GM12878 (cell line): ENCODE measurements around the gene H1-8. TPM values are rescaled to one million over a fixed set of nuclear protein-coding genes. Genes with fewer than 3 reads are reported as not detected.

ENCODE experiments used
- ATAC-seq: fragments of 200-7000 bp; cut with Tn5 transposase; 3 replicates; pipeline ENCODE4 v1.9.1; 2020; ENCODE audit warnings: mild to moderate bottlenecking, moderate library complexity
- BruUV-seq: library from RNA; stranded (reverse); fragments of 400-500 nt; replicated peaks from 2 replicates; lab custom pipeline; 2021; lab: Mats Ljungman, UMichigan
- CTCF ChIA-PET: fragments of 300-600 bp; sonication (Branson Sonifier 250); formaldehyde crosslinking; extraction: SDS; loops from one replicate; lab custom pipeline; 2021; ENCODE audit warnings: inconsistent platforms; lab: Yijun Ruan, JAX
- POLR2A ChIA-PET: fragments of 350-600 bp; formaldehyde crosslinking; extraction: SDS; loops from one replicate; lab custom pipeline; 2021; ENCODE audit warnings: inconsistent platforms; lab: Charles Lee
- RAD21 ChIA-PET: fragments of 300-600 bp; sonication (Branson Sonifier 250); formaldehyde crosslinking; loops from one replicate; lab custom pipeline; 2023; ENCODE audit warnings: antibody characterized with exemption; ENCODE audit not compliant: unreplicated experiment; lab: Charles Lee
- SMC1A ChIA-PET: fragments of 300-600 bp; sonication (Branson Sonifier 250); formaldehyde crosslinking; loops from one replicate; lab custom pipeline; 2023; ENCODE audit not compliant: unreplicated experiment, uncharacterized antibody; lab: Charles Lee
- DNase-seq: peaks from one replicate; pipeline ENCODE4 v3.0.0-alpha.2; 2011; ENCODE audit warnings: low read depth, low spot score
- FAIRE-seq: peaks from 3 replicates; lab custom pipeline; 2011; peaks lifted over from hg19 to GRCh38; lab: Jason Lieb, UNC
- H2AFZ ChIP-seq: 2 replicates; pipeline ENCODE4 v1.6.0; 2011; ENCODE audit warnings: low read depth, low read length, control low read depth; ENCODE audit not compliant: control insufficient read depth
- H3K27ac ChIP-seq: 2 replicates; pipeline ENCODE4 v1.5.1; 2011; ENCODE audit warnings: control low read depth; ENCODE audit not compliant: control insufficient read depth, insufficient read depth
- H3K27me3 ChIP-seq, 2 experiments: replicated peaks in 1 of 2; 2 replicates each; pipeline versions ENCODE4 v1.6.0 to v1.6.1; 2011; ENCODE audit warnings: low read length in 1 of 2; ENCODE audit not compliant: control insufficient read depth in 2 of 2, insufficient read depth in 2 of 2
- H3K36me3 ChIP-seq, 2 experiments: 2 replicates each; pipeline ENCODE4 v1.5.1; 2011; ENCODE audit warnings: low read length in 1 of 2; ENCODE audit not compliant: control insufficient read depth in 2 of 2, insufficient read depth in 2 of 2
- H3K4me1 ChIP-seq: 2 replicates; pipeline ENCODE4 v1.6.1; 2011; ENCODE audit warnings: mild to moderate bottlenecking, low read length, moderate library complexity, mixed read lengths; ENCODE audit not compliant: control insufficient read depth, insufficient read depth
- H3K4me2 ChIP-seq: 2 replicates; pipeline ENCODE4 v1.6.0; 2011; ENCODE audit warnings: control low read depth; ENCODE audit not compliant: control insufficient read depth, insufficient read depth
- H3K4me3 ChIP-seq: fragments of 200-600 bp; sonication (generic); 2 replicates; pipeline ENCODE4 v1.5.1; 2016
- H3K79me2 ChIP-seq: 2 replicates; pipeline ENCODE4 v1.6.0; 2011; ENCODE audit warnings: low read length; ENCODE audit not compliant: control insufficient read depth, insufficient read depth
- H3K9ac ChIP-seq: 2 replicates; pipeline ENCODE4 v1.8.0; 2011; ENCODE audit warnings: low read length, control low read depth, mixed read lengths; ENCODE audit not compliant: control insufficient read depth, insufficient read depth
- H3K9me3 ChIP-seq: replicated peaks from 3 replicates; pipeline ENCODE4 v1.5.1; 2011; ENCODE audit warnings: mild to moderate bottlenecking, low read length; ENCODE audit not compliant: control insufficient read depth, insufficient read depth
- H4K20me1 ChIP-seq: 2 replicates; pipeline ENCODE4 v1.6.0; 2011; ENCODE audit not compliant: control insufficient read depth, insufficient read depth
- CHD2 ChIP-seq: IDR thresholded peaks from 2 replicates; pipeline ENCODE4 v1.6.1; 2011; ENCODE audit warnings: low read depth, low read length, improper control_type of control experiment, borderline replicate concordance
- E2F8 ChIP-seq: fragments of 450-650 bp; IDR thresholded peaks from 2 replicates; pipeline ENCODE4 v1.6.1; 2018; ENCODE audit warnings: mild to moderate bottlenecking, low read depth, moderate library complexity; ENCODE audit not compliant: partially characterized antibody
- GABPA ChIP-seq: IDR thresholded peaks from 2 replicates; pipeline ENCODE4 v1.6.1; 2014; ENCODE audit warnings: antibody characterized with exemption, low read depth, mild to moderate bottlenecking, inconsistent platforms
- NFXL1 ChIP-seq: fragments of 450-650 bp; IDR thresholded peaks from 2 replicates; pipeline ENCODE4 v1.6.1; 2017; ENCODE audit warnings: antibody characterized with exemption, mild to moderate bottlenecking, borderline replicate concordance
- POLR2A ChIP-seq: IDR thresholded peaks from 2 replicates; pipeline ENCODE4 v1.6.1; 2011; ENCODE audit warnings: low read depth, mild to moderate bottlenecking, low read length
- POLR2AphosphoS2 ChIP-seq: IDR thresholded peaks from 2 replicates; pipeline ENCODE4 v1.6.1; 2011; ENCODE audit warnings: low read depth, mild to moderate bottlenecking, low read length, improper control_type of control experiment, moderate library complexity
- RAD21 ChIP-seq: IDR thresholded peaks from 2 replicates; pipeline ENCODE4 v1.6.1; 2011; ENCODE audit warnings: mild to moderate bottlenecking, low read depth, low read length, moderate library complexity; ENCODE audit not compliant: insufficient read depth
- TCF3 ChIP-seq: IDR thresholded peaks from 2 replicates; pipeline ENCODE4 v1.6.1; 2012; ENCODE audit warnings: low read depth, mild to moderate bottlenecking, low read length, borderline replicate concordance; ENCODE audit not compliant: insufficient read depth
- ZNF622 ChIP-seq: fragments of 450-650 bp; IDR thresholded peaks from 2 replicates; pipeline ENCODE4 v1.6.1; 2017; ENCODE audit warnings: mild to moderate bottlenecking, inconsistent platforms
- WGBS: methylation state at CpG from one replicate; pipeline ENCODE4 v1.1.6; 2016; ENCODE audit warnings: low lambda C conversion rate; ENCODE audit not compliant: insufficient replicate concordance, insufficient coverage; ENCODE audit errors: missing lambda C conversion rate; 5-methylcytosine and 5-hydroxymethylcytosine counted together
- in situ Hi-C: fragments of 300-500 bp; cut with MboI; formaldehyde crosslinking; loops from 9 replicates; pipeline ENCODE4 v1.14.3; 2018; ENCODE audit warnings: mixed read lengths
- intact Hi-C: fragments of 100-400 bp; cut with micrococcal nuclease; formaldehyde crosslinking; loops from one replicate; pipeline ENCODE4 v1.14.2; 2022; ENCODE audit not compliant: unreplicated experiment
- polyA plus RNA-seq, 11 experiments: library from polyadenylated mRNA; depleted of rRNA in 4 of 11; unstranded in 6 of 11; stranded (reverse) in 5 of 11; fragments of >200 nt; fragmentation: Nextera tagmentation in 4 of 11; fragmentation: Illumina TruSeq in 1 of 11; extraction: Ambion mirVana in 4 of 11; extraction: Trizol in 1 of 11; gene quantifications; 1 replicate in 1 of 11; 2 replicates in 10 of 11; pipeline versions ENCODE4 v1.2.1 to v1.2.3, GENCODE V29; 2011 to 2016; ENCODE audit warnings: inconsistent platforms in 2 of 11, missing spikeins in 2 of 11, low read depth in 1 of 11
- total RNA-seq, 4 experiments: library from RNA; depleted of rRNA in 3 of 4; stranded (reverse); fragments of >200 nt in 3 of 4; fragmentation: Illumina TruSeq in 1 of 4; extraction: Trizol in 1 of 4; gene quantifications; 2 replicates each; pipeline versions ENCODE4 v1.2.1 to v1.2.3, GENCODE V29; 2013 to 2021

H1-8 gene
- total and polyA plus RNA-seq, 10 of the 15 experiments (the other 5 are each of a cell fraction or from before 2014, with no cell fraction given), result not detected

DNA sequence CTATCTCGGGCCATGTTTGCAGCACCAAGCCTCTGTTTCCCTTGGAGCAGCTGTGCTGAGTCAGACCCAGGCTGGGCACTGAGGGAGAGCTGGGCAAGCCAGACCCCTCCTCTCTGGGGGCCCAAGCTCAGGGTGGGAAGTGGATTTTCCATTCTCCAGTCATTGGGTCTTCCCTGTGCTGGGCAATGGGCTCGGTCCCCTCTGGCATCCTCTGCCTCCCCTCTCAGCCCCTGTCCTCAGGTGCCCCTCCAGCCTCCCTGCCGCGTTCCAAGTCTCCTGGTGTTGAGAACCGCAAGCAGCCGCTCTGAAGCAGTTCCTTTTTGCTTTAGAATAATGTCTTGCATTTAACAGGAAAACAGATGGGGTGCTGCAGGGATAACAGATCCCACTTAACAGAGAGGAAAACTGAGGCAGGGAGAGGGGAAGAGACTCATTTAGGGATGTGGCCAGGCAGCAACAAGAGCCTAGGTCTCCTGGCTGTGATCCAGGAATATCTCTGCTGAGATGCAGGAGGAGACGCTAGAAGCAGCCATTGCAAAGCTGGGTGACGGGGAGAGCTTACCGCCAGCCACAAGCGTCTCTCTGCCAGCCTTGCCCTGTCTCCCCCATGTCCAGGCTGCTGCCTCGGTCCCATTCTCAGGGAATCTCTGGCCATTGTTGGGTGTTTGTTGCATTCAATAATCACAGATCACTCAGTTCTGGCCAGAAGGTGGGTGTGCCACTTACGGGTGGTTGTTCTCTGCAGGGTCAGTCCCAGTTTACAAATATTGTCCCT, 13.4 kb upstream of the H1-8 start:
- H3K4me2 ChIP-seq, result no peak overlapping the region
- no peak for TF ChIP-seq E2F8
- TF ChIP-seq RAD21, result no peak
- TF ChIP-seq ZNF622, result no peak
- TF ChIP-seq TCF3, result no peak
- TF ChIP-seq POLR2AphosphoS2, result no peak
- no peak for TF ChIP-seq NFXL1
- TF ChIP-seq GABPA, result no peak
- no peak for TF ChIP-seq POLR2A
- no peak for TF ChIP-seq CHD2
- H3K4me3 ChIP-seq, result no peak overlapping the region
- H3K9me3 ChIP-seq, result no peaks in the 10 kb centered on the region
- no peaks in the 10 kb centered on the region for H3K79me2 ChIP-seq
- 61% methylated on average over 12 of the region's 12 CpGs for WGBS
- ATAC-seq (no peak), DNase-seq (no peak), FAIRE-seq (no peak)
- no peaks in the 10 kb centered on the region for H4K20me1 ChIP-seq
- intact Hi-C loops (no loop called here), in situ Hi-C loops (no loop called here)
- no peak overlapping the region for H3K27ac ChIP-seq
- no peak overlapping the region for H2AFZ ChIP-seq
- no peak overlapping the region for H3K9ac ChIP-seq
- ChIA-PET POLR2A (no interaction called here), SMC1A (no interaction called here), RAD21 (no interaction called here), CTCF (interaction anchor here (2.1 kb wide), 1 partner anchor 404 kb away, joined by 4 read pairs; no protein-coding TSS in a partner anchor)
- H3K27me3 ChIP-seq, result no peaks in the 10 kb centered on the region
- peaks cover 12% of the 10 kb centered on the region for H3K4me1 ChIP-seq
- no peaks in the 10 kb centered on the region for H3K36me3 ChIP-seq
- BruUV-seq, result no TSS peak
